RCC 7860 (cell line): ENCODE results near the gene GRID1.

Experiments
- DNase-seq: peaks from one replicate; pipeline ENCODE4 v3.0.0-alpha.2; 2015; ENCODE audit warnings: low spot score
- FAIRE-seq: peaks from 2 replicates; lab custom pipeline; 2012; peaks lifted over from hg19 to GRCh38; lab: Jason Lieb, UNC

GRID1 gene

GRCh38 chr10:85650791-85651496 lies 715.7 kb downstream of the GRID1 start:
- FAIRE-seq (no peak), DNase-seq (no peak)

GRCh38 chr10:85649461-85649860 lies 717.1 kb downstream of the GRID1 start:
- no peak for DNase-seq
- no peak for FAIRE-seq

- peak; percentile 14 for DNase-seq
- FAIRE-seq: no peak
Observed at GRCh38 chr10:85648279-85648754, 718.3 kb downstream of the GRID1 start.

DNA sequence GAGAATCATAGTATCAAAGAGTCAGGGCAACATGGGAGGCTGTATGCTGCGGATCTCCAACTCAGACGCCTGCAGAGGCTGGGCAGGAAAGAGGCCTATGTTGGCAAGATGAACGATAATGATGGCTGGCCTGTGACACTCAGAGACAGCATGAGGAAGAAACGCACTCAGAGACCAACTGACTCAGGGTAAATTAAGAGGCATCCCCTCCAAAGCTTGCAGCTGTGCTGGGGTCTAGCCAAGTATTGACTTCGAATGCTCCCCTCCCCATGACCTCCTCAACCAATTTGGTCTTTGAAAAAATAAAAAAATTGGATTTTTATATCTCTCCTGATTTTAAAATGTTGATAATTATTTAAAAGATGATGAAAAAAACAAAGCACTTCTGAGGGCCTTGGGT lies 718.9 kb downstream of the GRID1 start:
- no peak for FAIRE-seq

GRCh38 chr10:85645926-85646711 lies 720.5 kb downstream of the GRID1 start:
- DNase-seq (peak; percentile 83), FAIRE-seq (peak; percentile 39)

More for the DNA sequence above, 718.9 kb downstream of the GRID1 start:
- no peak for DNase-seq

DNA sequence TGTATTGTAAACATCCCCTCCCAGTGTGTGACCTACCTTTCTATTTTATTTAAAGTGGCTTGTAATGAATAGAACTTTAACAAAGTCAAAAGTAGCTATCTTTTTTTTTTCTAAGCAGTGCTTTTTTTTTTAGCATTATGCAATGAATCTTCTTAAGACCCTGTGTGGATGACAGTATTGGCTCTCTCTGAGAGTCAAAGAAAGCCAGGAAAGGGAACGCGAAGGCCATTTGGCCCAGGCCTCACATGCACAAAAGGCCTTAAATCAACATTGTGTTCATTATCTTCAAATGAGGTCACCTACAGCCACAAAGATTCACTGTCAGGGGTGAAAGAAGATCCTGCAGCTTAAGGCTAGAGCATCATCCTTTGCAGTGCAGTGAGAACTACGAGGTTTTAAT lies 721.5 kb downstream of the GRID1 start:
- no peak for FAIRE-seq
- peak; percentile 13 for DNase-seq

DNA sequence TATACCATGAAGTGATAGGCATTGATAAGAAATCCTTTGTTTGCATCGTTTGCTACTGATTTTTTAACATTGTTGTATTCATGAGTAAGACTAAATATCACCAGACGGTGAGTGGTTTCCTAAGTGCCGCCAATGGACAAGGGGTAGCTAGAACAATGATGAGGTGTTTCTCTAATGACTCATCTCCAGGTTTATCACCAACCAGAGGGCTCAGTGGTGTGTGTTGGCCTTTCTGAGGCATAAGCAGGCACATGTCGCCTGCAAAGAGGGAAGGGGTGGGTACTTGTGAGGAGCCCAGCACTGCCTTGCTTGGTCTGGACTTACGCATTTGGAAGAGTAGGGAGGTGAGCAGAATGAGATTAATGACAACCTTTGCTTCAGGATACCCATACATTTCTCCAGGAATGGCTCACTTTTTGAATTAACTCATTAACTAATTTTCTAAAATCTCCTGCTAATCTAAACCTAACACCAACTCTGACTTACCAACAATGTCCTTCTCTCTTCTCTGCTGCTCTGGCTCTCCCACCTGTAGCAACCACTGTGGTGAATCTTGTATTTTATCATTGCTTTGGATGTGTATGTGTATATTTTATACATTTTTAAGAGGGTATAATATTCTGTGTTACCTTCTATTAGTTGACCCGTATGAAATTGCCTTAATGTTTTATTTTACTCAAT lies 722.6 kb downstream of the GRID1 start:
- FAIRE-seq: peak; percentile 93
- DNase-seq: peak; percentile 96

GRCh38 chr10:85643171-85643844 lies 723.3 kb downstream of the GRID1 start:
- DNase-seq (no peak), FAIRE-seq (no peak)

DNA sequence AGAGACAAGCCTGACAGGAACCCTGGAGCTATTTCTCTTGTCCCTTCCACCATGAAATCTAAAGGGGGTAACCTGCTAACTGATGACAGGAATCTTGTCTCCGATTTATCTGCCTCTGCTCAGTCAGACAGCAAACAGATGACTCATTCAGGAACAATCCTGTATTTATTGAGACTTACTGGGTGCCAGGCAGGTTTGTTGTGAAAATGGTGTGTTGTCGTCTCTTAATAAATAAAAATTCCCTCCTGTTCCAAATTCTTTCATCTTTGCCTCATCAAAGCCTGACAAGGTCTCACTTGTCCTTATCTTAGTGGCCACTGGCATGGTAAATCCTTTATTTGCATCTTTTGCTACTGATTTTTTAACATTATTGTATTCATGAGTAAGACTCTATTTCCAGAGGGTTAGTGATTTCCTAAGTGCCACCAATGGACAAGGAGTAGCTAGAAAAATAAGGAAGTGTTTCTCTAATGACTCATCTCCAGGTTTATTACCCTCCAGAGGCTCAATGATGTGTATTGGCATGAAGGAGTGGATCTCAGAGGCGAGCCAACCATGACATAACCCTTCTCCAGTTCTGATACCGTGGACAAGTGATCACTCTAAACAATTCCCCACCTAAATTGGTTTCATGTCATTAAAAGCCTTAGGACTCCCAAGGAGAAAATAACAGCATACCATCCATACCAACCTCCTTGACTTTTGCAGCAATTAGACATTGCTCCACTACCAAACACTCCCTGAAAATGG lies 724.0 kb downstream of the GRID1 start:
- FAIRE-seq (peak; percentile 94), DNase-seq (peak; percentile 93)

DNA sequence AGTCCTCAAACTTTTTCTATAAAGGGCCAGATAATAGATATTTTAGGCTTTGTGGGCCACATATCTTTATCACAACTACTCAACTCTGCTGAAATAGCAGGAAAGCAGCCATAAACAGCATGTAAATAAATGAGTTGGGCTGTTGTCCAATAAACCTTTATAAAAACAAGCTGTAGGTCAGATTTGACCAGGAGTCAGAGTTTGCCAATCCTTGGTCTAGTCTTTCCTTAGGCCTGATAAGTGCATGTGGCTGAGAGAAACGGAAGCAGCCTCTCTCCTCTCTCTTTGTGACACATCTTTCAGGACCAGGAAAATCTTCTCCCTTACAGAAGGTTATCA lies 724.5 kb downstream of the GRID1 start:
- DNase-seq (no peak), FAIRE-seq (no peak)

GRCh38 chr10:85641479-85642009 lies 725.1 kb downstream of the GRID1 start:
- peak; percentile 51 for DNase-seq
- FAIRE-seq: no peak

DNA sequence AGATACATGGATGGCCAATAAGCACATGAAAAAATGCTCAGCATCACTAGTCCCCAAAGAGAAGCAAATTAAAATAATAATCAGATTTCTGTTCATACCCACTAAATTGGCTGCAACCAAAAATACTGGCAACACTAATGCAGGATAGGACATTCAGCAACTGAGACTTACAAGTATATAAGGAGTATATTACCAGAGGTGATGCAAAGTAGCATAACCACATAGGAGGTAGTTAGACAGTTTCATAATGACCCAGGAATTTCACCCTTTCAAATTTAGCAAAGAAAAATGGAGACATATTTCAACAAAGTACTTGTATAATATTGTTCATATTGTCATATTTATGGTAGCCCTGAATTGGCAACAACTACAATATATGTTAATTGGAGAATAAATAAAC lies 727.8 kb downstream of the GRID1 start:
- no peak for FAIRE-seq
- no peak for DNase-seq

DNA sequence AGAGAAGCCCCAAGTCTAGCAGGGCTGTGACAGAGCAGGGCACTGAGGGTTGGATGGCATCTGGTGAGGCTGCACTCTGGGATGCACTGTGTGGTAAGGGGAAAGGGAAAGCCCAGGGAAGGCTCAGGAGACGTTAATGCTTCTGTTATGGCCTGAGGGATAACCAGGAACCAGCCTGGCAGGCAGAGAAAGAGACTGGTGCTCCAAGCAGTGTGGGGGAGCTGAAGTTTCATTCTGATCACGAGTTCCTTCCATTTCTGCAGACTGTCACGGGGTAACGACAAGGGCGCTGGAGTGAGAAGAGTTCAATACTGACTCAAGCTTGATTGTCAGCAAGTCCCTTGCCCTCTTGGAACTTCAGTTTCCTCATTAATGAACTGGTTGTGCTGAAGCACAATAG lies 730.9 kb downstream of the GRID1 start:
- DNase-seq (peak; percentile 9), FAIRE-seq (no peak)

DNA sequence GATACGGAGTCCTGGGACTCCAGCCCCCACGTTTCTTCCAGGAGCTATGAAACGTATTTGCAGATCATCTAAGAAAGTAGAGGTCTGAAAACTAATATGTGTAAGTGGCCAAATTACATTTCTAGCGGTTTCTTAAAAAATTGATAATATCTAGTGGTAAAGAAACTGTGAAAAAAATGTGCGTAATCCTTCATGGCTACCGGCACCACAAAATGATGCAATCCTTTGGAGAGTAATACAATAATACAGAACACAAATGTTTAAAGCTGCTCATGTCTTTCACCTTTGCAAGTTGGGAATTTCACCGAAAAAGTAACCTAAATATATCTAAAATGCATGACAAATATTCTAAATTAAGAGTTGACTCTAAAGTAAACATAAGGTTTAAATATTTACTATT lies 742.1 kb downstream of the GRID1 start:
- no peak for DNase-seq
- no peak for FAIRE-seq

DNA sequence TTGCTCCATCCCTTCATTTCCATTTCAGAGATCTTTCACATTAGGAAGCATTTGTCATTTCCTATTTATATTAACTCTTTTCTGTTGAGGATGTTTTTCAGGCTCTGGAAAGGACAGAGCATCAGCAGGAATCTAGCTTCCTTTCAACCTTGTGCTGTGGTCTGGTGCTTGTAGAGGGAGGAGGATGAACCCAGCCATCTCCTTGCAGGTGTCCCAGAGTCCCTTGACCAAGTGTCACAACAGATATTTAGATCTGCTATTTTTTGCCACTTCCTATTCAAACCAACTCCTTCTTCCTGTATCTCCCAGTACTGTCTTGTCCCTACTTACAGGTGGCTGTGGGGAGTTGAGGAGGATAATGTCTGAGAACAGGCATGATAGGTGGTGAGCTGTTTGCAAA lies 742.8 kb downstream of the GRID1 start:
- DNase-seq (no peak), FAIRE-seq (no peak)

DNA sequence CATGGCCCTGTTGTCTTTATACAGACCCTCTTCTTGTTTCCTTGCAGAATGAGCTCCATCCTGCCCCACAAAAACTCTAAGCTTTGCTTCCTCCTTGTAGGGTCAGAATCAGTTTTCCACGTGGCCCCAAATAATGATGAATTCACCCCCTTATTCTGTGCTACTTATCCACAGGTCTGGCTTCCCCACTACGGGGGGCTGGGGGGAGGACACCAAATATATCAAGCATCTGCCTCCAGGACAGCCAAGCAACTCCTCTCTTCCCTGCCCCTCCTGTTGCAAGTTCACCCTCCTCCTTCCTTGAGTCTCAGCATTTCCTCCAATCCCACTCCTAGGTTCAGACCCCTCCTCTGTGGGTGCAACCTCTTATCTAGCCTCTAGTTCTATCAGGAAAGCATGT lies 743.3 kb downstream of the GRID1 start:
- DNase-seq (no peak), FAIRE-seq (no peak)

- FAIRE-seq (no peak), DNase-seq (no peak)
Observed at GRCh38 chr10:85622425-85622824, 744.2 kb downstream of the GRID1 start.

- FAIRE-seq: no peak
- DNase-seq: no peak
Observed at GRCh38 chr10:85621562-85621961, 745.0 kb downstream of the GRID1 start.

DNA sequence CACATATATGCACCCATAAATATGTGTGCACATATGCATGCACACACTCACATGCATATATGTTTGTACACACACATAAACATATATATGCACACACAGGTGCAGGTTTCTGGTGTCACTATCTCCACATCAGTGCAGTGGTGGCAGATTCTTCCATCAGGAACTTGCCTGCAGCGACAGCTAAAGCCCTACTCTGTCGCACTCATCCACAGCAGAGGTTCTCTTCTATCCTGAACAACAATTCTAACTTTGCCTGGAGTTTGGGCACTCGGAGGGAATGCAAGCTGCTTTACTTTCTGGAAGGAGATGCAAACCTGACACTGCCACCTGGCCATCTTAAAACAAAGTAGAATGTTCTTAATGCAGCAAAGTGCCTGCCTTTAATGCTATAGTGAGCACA lies 745.8 kb downstream of the GRID1 start:
- no peak for DNase-seq
- FAIRE-seq: no peak

- FAIRE-seq (no peak), DNase-seq (no peak)
Observed at GRCh38 chr10:85619832-85620231, 746.8 kb downstream of the GRID1 start.
